ENCODE data around the gene ATF6.

DNA sequence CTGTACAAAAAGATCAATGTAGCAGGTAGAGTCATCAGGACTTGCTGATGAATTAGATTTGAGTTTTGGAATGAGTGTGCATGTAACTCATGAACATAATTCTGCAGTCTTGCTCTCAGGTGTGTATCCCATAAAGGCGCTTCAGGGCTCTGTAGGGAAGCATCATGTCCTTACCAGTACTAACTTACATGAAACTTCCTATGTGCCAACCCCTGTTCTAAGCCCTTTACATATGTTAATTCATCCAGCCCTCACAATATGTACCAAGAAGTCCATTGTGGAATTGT, 46.9 kb upstream of the ATF6 start:
- TF ChIP-seq, protein P1, sequence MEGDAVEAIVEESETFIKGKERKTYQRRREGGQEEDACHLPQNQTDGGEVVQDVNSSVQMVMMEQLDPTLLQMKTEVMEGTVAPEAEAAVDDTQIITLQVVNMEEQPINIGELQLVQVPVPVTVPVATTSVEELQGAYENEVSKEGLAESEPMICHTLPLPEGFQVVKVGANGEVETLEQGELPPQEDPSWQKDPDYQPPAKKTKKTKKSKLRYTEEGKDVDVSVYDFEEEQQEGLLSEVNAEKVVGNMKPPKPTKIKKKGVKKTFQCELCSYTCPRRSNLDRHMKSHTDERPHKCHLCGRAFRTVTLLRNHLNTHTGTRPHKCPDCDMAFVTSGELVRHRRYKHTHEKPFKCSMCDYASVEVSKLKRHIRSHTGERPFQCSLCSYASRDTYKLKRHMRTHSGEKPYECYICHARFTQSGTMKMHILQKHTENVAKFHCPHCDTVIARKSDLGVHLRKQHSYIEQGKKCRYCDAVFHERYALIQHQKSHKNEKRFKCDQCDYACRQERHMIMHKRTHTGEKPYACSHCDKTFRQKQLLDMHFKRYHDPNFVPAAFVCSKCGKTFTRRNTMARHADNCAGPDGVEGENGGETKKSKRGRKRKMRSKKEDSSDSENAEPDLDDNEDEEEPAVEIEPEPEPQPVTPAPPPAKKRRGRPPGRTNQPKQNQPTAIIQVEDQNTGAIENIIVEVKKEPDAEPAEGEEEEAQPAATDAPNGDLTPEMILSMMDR (IDR thresholded peaks at IDR 0.05), result no peak
- no peak for TF ChIP-seq POLR2A (IDR thresholded peaks at IDR 0.05)
